ENCODE measurements around the gene ANKFY1.

Gene ANKFY1

GRCh38 chr17:4134721-4135120, 129.1 kb downstream of the ANKFY1 start:
- CTCF ChIA-PET: interaction anchor here (1.2 kb wide), 1 partner anchor 12 kb away, joined by 3 read pairs; no protein-coding TSS in a partner anchor
- POLR2A ChIA-PET: interaction anchor here (1.3 kb wide), 1 partner anchor 8 kb away, joined by 5 read pairs; the partner anchor contains the start of genes CYB5D2 and ZZEF1
- no peak overlapping the region for H3K4me3 ChIP-seq (ENCODE audit: low read depth, low read length)
- DNase-seq (ENCODE audit: low read depth, low spot score): no peak
- no peak for TF ChIP-seq CTCF (IDR thresholded peaks at IDR 0.05; ENCODE audit: insufficient read depth, low read length, missing control alignments)

- POLR2A ChIA-PET: no interaction called here
- H3K4me3 ChIP-seq (ENCODE audit: low read depth, low read length): no peak overlapping the region
- no peak for TF ChIP-seq CTCF (IDR thresholded peaks at IDR 0.05; ENCODE audit: insufficient read depth, low read length, missing control alignments)
Observed at GRCh38 chr17:4130715-4131114, 133.1 kb downstream of the ANKFY1 start.

GRCh38 chr17:4127555-4127954, 136.2 kb downstream of the ANKFY1 start:
- POLR2A ChIA-PET: no interaction called here
- CTCF ChIA-PET: no interaction called here

More at GRCh38 chr17:4130715-4131114, 133.1 kb downstream of the ANKFY1 start:
- CTCF ChIA-PET: interaction anchor here (1.1 to 1.5 kb wide), 2 partner anchors 56 to 287 kb away, joined by 3 read pairs; no protein-coding TSS in a partner anchor
- no peak for DNase-seq (ENCODE audit: low read depth, low spot score)

GRCh38 chr17:4125552-4125951, 138.2 kb downstream of the ANKFY1 start:
- ChIA-PET POLR2A (no interaction called here), CTCF (interaction anchor here (0.5 kb wide), 1 partner anchor 51 kb away, joined by 3 read pairs; no protein-coding TSS in a partner anchor)
- H3K4me3 ChIP-seq (ENCODE audit: low read depth, low read length): no peak overlapping the region
- no peak for DNase-seq (ENCODE audit: low read depth, low spot score)
- TF ChIP-seq CTCF (IDR thresholded peaks at IDR 0.05; ENCODE audit: insufficient read depth, low read length, missing control alignments): no peak

More at GRCh38 chr17:4127555-4127954, 136.2 kb downstream of the ANKFY1 start:
- DNase-seq (ENCODE audit: low read depth, low spot score): no peak
- no peak for TF ChIP-seq CTCF (IDR thresholded peaks at IDR 0.05; ENCODE audit: insufficient read depth, low read length, missing control alignments)
- H3K4me3 ChIP-seq (ENCODE audit: low read depth, low read length): no peak overlapping the region

- DNase-seq (ENCODE audit: low read depth, low spot score): no peak
- CTCF ChIA-PET: no interaction called here
- POLR2A ChIA-PET: no interaction called here
- no peak overlapping the region for H3K4me3 ChIP-seq (ENCODE audit: low read depth, low read length)
- no peak for TF ChIP-seq CTCF (IDR thresholded peaks at IDR 0.05; ENCODE audit: insufficient read depth, low read length, missing control alignments)
Observed at GRCh38 chr17:4124999-4125398, 138.8 kb downstream of the ANKFY1 start.

- ChIA-PET CTCF (no interaction called here), POLR2A (no interaction called here)
- no peak overlapping the region for H3K4me3 ChIP-seq (ENCODE audit: low read depth, low read length)
- no peak for DNase-seq (ENCODE audit: low read depth, low spot score)
- TF ChIP-seq CTCF (IDR thresholded peaks at IDR 0.05; ENCODE audit: insufficient read depth, low read length, missing control alignments): no peak
Observed at GRCh38 chr17:4120332-4120731, 143.4 kb downstream of the ANKFY1 start.

Measured in AG04449 (cell line).